NCI-H460 (cell line): Measurements from ENCODE around the gene ARHGAP26. TPM values are rescaled to one million over a fixed set of nuclear protein-coding genes. Genes with fewer than 3 reads are reported as not detected.

Source experiments
- DNase-seq: peaks from one replicate; pipeline ENCODE4 v3.0.0-alpha.2; 2016; ENCODE audit warnings: low read depth; ENCODE audit errors: extremely low read depth
- total RNA-seq: library from RNA; depleted of rRNA; stranded (reverse); fragments of >200 nt; shearing (Covaris generic); gene quantifications from 2 replicates; pipeline ENCODE4 v1.2.3, GENCODE V29; 2014

Gene ARHGAP26
- total RNA-seq, 1 experiment from 2014 or later = 3.9 TPM

DNA sequence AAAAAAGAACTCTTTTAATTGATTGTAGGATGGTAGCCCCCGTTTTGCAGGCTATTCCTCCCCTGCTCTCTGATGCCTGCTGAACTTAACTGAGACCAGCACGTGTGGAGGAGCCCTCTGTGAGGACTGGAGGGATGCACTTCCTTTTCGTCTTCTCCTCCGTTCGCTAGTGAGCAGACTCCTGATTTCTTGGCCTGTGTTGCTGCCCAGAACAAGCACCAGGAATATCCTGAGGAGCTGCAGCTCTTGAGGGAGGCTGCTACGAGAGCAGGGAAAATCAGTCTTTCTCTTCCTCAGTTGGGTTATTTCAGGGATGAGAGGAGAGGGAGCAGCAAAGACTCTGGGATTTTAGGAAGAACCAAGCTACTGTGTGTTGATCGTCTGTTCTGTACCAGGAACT, 74.7 kb downstream of the ARHGAP26 start:
- DNase-seq = no peak

DNA sequence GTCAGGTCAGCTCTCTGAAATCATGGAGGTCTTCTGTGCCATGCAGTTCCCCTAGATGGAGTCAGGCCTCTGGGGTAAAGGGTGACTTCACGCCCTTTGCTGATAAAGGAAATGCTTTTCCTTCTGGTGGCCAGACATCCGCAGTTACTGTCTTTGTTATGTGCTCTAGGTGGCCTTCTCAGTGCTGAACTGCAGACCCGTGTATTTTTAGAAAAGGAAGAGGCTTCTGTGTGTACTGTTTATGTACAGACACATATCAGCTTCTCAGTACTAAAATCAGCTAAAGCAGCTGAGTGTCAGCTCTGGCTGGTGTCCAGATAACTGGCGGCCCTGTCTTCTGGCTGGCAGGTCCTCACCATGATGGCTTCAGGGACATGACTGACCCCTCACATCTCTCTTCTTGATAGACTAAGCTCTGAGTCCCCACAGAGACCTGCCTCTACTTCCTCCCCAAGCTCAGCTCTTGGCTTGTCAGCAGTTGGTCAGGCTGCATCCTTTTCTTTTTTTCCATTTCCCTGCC, 75.3 kb downstream of the ARHGAP26 start:
- no peak for DNase-seq

DNA sequence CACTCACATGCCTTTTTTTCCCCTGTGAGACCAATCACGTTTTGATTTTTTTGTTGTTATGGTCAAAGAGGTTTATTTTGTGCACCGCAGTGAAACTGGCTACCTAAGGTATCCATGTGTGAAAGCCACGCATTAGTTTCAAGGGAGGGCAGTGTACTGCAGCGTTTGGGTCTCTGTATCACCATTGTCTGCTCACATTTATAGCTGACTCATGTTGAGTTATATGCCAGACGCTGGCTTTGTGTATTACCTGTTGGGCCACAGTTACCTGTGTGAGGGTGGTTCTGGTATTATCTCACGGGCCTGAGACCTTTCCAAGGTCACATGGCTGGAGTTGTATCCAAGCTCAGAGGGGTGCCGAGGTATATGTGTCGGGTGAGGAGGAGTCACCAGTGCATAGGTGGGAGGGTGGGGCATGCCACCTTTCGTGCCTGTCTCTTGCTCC, 75.8 kb downstream of the ARHGAP26 start:
- DNase-seq = no peak

DNA sequence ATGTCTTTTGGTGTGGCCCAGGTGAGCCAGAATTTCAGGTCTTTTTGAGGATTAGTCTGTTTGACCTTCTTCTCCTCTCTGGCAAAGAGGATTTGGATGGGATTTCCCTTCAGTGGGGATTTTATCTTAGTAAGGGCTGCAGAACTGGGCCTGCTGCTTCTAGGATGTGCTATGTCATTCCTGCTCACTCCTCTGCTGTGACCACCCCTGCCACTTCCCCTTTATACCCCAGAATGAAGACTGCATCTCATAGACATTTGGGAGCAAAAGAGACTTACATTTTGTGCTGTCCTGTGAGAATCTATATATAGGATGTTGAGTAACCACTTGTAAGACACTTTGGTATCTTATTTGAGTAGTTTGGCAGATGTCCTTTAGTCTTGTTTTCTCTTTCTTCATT, 76.2 kb downstream of the ARHGAP26 start:
- no peak for DNase-seq

DNA sequence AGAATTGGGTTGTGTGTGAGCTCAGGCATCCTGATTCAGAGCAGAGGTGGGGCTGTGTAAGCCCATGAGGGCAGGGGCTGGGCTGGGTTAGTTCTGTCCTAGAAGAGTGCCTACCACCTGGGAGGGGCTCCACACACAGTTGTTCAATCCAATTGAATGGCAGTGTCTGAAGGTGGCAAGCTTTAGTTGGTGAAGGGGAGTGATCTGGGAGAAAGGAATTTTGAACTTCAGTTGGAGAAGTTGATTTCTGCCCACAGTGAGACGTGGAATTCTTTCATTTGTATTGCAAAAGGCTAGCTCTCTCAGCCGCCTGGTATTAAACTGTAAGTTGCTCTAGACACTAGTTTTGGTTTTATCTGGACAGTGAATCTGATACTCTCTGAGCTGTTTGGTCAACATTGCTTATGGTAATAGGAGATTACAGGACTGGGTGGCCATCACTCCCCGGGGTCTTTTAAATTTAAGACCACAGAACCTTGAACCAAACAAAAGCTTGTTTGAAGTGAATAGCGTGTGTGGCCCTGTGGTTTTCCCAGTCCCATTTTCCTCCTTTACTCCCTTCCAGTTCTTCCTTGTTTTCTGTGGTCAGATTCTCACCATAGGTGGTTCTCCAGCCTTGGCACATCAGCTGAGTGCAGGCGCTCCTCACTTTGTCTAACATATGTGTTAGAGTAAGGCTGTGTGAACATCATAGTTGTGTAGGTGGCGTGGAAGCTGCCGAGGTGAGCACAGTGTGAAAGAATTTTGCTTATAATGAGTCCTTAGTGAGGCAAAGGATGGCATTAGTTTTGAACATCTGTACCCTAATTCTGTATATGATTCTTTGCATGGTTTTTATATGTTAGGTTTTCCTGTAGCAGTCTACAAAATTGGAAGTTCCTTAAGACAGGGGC, 78.0 kb downstream of the ARHGAP26 start:
- DNase-seq = no peak

DNA sequence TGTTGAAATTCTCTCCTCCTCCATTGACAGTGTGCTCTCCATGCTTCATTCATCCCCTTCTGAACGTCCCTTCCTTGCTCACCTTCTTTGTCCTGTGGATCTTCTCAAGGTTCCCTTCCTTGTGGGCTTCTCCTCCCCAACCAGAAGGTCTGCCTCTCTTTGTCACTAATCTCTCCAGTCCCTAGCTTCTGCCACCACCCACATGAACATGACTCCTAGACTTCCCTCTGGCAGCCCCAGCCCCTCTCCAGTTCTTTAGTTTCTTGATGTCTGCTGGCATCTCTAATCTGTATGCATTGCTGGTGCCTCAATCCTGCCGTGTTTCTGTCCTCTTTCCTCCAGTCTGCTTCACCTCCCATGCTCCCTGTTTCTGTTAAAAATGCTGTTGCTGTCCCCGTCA, 79.3 kb downstream of the ARHGAP26 start:
- DNase-seq = no peak

DNA sequence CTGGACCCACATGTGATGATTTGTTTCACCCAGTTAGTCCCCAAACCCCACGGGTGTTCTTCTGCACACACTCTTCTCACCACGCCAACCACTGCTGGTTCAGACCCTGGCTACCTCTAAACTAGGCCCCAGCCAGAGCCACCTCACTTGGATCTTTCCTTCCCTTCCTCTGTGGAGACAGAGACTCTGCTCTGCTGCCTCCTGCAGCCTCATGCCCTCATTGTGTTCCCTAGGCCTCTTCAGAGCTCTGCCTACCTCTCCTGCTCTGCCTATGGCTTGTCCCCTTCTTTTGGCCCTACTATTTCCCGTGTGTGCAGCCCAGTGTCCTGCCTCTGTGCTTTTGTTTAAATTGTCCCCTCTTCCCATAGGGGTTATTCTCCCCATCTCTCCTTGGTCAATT, 79.7 kb downstream of the ARHGAP26 start:
- DNase-seq = no peak

DNA sequence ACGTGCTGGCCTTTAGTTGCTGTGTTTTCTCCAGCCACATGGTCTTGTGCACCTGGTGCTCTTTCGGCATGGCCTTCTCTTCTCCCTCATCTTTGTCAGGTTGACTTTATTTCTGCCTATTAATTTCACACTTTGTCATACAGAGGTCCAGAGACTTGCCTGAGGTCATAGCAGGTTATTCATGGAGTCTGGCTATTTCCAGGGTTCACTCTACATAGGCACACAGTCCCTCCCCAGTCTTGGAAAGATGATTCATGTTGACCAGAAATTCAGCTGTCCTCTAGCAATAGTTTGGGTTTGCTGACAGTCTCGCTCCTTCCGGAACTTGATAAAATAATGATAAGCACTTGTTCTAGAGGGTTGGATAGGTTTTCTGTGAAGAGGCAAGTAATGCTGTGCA, 81.6 kb downstream of the ARHGAP26 start:
- no peak for DNase-seq

DNA sequence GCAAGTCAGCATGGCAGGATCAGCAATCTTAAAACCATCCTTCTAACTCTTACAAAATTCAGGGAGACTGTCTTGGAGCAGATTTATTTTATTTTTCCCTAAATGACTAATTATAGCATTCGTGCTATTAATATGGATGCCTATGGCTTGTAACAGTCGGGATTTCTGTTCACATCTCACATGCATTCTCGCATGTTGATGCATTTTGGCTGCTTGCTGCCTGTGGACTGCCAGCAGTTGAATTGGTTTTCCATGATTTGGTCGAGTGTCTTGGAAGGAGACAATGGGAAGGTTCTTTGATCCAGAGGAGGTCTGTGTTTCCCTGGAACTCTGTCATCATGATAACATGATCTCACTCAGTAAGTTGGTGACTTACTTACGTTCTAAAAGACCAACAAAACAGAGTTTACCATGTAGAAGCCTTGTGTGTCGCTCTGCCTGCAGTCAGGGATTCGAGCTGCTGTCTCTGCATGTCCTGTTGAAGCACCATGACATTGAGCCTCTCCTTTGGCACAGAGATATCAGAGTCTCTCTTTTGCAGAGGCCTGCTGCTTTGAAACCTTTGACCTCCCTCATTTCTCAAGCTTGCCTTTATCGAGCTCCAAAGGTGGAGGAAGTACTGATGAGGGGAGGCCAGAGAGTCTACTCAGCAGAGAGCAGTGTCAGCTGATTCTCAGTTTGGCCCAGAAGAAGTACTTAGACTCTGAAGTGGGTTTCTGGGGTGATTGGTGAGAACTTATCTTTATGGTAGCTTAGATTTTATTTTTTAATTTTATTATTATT, 82.4 kb downstream of the ARHGAP26 start:
- DNase-seq = no peak

DNA sequence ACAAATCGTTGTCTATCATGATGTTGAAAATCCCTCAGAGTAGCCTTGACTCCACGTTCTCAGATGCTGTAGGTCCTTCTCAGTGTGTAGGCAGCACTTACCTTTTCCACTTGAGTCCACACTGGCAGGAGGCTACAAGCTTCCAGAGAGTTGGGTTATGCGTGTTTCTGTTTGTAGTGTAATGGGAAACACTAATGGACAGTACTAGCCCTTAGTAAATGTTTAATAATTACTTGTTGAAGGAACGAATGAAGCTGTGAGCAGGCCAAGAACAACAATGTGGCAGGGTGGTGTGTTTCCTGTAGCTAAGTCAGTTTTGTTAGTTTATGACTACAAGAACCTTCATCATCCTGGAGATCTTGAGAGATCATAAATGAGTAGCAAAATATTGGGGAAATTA, 83.5 kb downstream of the ARHGAP26 start:
- no peak for DNase-seq

DNA sequence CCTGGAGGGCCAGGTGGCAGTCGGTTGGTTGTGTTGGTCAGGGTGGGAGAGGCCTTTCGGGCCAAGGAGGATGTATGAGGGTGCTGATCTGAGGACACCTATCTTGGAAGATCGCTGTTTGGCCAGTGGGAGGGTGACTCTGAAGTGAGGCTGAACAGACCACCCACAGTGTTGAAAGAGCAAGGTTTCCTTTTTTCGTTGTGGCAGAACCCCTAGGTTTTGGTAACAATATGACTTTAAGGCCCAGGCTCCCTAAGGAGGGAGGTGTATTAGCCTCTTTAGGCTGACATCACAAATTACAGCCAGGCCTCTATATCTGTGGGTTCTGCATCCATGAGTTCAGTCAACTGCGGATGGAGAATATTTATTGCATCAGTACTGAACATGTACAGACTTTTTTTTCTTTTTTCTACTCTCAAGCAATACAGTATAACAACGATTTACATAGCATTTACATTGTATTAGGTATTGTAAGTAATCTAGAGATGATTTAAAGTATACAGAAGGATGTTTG, 86.1 kb downstream of the ARHGAP26 start:
- no peak for DNase-seq

DNA sequence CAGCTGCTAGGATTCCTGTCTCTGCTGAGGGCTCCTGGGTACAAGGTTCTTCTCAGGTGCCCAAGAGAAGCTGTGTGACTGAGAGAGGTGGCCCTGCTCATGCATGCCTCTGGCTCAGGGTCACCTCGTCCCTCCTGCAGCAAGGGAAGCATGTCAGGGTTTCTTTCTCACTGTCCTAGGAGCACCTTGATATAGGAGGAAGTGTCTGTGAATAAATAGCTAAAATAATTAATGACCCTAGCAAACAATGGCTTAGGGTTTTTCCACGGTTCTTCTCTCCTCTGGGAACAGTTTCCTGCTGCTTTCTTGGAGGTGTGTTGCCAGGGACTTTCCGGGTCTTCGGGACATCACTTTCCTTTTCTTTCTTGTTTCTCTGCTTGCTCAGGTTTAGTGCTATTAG, 87.2 kb downstream of the ARHGAP26 start:
- no peak for DNase-seq

DNA sequence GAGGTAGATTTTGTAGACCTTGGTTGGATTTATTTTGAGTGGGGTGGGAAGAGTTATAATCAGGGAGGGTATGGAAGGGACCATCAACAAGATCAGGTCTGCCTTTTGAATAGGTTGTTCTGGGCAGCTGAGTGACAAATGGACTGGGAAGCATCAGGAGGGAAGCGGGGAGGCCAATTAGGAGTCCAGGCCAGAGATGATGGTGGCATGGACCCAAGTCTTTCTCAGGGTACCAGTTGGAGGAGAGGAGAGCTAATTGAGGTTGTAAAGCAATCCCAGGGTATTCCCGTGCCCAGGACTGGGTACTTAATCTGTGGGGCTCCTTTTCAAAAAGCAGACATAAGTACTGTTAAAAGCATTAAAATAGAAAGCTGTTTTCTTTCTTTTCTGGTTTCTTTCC, 88.9 kb downstream of the ARHGAP26 start:
- DNase-seq = no peak

DNA sequence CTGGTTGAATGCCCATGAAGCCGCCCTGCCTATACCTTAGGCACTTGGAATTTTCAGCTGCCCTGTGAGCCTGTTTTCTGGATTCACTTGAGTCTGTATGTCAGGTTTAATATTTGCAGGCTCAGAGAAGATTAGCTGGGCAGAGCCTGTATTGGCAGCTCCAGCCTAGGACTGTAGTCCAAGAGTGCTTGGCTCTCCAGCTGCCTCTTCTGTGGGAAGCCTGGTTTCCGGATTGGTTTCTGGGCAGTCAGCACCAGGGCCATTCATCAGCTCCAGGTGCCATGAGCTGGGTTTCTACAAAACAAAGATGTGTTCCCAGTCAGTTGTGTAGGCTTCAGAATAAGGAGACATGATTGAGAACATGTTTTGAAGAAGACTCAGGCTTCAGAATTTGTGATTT, 90.1 kb downstream of the ARHGAP26 start:
- DNase-seq = no peak

DNA sequence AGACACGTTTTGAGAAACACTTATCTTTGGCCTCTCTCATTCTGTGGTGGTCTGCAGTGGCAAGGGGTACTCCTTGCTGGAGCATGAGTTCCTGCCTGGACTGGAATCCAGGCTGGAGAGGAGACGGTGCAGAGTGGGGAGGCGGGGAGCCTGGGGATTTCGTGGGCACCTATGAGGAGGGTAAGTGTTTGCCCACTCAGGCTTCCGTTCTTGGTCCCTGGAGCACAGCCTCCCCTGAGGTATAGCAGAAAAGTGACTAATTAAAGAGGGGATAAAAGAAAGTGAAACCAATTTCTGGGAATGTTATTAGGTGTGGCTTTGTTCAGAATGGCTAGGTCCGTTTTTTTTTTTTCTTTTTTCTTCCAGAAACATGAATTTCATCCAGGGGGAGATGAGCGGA, 90.8 kb downstream of the ARHGAP26 start:
- no peak for DNase-seq

DNA sequence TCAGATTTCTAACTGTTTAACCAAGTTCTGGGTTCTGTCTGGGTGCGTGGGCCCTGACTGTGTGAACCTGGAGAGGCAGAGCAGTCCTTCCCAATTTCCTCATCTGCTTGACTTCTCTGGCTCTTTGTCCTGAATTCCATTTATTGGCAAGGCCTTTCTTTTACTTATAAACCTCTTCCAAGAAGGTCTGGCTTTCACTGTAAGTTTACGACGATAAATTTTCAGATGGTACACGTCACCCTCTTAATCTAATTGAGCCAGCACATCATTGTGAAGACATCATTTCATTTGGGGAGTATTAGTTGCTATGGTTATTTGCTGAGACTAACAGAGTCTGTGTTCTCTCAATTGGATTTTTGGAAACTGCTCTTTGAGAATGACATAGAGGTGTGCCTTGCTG, 92.4 kb downstream of the ARHGAP26 start:
- no peak for DNase-seq

DNA sequence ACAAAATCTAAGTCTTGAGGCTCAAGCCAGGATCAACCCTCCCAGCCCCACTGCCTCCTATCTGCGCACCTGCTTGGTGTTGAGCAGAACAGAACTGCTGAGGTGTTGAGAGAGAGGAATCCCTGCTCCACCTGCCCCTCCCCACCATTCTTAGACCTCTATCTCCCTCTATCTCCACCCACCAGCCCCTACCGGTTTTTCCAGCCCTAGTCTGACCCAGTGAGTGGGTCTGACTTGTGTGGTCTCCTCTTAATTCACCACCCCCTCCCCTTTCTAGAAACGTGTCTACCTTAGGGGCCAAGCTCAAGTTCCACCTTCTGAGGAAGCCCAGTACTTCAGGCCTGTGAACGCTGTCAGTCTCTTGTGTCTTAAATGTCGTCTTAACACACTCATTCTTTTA, 93.7 kb downstream of the ARHGAP26 start:
- DNase-seq = no peak

DNA sequence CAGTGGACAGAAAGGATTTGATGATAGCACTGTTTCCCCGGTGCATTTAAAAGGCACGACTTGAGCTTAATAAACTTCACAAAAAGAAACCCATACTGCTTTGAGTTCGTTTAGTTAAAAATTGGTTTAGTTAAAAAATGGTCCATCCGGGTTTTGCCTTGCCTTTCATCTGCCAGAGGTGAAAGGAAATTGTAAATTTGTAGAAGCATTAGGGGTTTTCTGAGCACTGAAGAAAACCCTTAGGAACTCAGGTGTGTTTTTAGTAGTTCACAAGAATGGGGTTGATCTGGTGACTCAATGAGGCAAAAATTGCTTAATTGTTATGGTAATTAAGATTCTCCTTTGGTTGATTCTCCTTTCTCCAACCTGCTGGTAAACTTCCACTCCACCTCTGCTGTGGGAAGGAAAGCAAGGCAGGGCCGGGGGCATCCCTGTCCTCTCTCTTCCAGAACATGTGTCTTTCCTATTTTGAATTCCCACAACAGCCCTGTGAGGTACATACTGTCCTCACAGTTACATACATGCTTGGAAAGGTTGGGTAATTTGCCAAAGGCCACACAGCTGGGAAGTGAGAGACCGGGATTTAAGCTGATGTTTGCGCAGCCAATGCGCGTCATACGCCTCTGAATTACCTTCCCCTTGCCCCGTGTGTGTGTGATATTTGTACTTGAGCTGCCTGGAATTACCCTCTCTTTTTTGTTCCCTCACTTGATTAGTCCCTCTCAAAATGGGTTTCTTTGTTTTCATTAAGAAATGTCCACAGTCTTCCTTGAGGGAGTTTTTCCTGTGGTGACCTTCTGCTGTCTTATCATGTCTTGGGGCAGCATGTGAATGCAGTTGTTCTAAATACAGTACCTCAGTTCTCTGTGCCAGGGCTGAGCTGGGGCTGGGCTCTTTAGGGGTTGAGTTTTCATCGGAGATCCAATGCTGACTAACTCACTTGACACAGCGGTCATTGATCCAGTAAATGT, 94.4 kb downstream of the ARHGAP26 start:
- DNase-seq = no peak

DNA sequence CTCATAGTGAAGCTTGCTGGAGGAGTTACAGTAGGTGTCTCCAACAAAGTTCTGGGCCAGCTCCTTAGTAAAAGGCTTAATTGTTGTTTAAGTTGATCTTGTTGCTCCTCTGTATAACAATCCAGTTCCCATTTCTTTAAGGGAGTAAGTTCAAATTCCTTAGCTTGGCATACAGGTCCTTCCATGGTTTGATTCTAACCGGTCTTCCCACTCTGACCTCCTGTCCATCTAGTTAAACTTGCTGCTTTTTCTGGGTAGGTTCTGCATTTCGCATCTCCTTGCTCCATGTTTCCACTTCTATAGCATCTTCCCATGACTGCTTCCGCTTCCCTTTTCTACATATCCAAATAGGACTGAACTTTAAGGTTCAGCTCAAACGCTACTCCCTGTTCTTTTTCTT, 95.5 kb downstream of the ARHGAP26 start:
- no peak for DNase-seq

DNA sequence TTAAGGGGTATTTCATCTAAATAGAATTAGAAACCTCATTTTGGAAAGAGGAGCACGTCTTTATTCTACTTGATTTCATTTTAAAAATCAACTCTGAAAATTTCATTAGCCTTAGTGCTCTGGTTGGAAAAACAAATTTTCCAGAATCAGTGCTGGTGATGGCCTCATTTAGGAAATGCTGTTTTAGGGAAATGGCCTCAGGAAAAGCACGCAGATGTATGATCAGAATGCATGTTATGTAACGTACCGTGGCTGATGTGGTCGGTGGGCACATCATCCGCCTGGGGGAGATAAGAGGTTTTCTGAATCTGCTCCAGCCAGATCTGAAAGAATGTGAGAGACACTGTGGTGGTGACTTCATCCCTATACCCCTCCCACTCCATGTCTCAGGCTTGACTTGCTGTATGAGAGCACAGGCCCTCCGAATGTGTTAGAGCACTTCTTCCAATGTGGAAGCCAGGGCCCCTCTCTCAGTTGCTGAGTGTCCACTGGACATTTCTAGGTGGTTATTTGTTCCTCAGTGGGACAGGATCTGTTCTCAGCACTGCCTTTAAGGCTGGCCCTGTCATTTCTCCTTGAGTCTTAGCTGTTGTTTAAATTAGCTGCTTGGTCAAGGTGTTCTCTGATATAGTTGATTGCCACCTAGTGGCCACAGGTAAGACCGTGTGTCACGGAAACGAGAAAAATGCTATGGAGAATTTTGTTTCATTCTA, 96.5 kb downstream of the ARHGAP26 start:
- peak; percentile 54 for DNase-seq
